Stimulated activated CD8-positive, alpha-beta memory T cell treated with anti-CD3 and anti-CD28 coated beads, Interleukin-15, amount 100 ng/mL, for 4 hours (primary cell): Measurements from ENCODE around the gene ROS1.

ENCODE experiments used
- DNase-seq, 2 donors: peaks; one replicate each; pipeline ENCODE4 v3.0.0-alpha.2; 2020; ENCODE audit warnings: low read depth in 2 of 2

The ROS1 gene

DNA sequence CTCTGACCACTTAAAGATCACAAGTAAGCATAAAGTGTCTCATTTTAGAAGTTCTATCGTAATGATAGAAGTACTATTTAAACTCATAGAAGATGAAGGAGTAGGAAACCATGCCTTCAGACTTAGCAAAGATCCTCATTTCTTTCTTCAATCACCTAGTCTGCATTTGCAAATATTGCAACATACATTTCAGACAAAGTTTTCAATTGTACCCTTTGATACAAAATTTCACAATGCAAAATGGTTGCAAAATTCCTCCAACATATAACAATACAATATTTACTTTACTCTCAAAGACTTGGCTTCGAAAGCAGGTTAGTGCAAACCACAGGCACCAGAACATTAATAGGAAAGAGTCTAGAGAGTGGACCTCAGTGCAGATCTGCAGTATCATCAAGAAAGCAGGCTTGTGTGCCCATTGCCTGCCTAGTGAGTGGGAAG lies 16.1 kb upstream of the ROS1 start:
- DNase-seq = no peak

DNA sequence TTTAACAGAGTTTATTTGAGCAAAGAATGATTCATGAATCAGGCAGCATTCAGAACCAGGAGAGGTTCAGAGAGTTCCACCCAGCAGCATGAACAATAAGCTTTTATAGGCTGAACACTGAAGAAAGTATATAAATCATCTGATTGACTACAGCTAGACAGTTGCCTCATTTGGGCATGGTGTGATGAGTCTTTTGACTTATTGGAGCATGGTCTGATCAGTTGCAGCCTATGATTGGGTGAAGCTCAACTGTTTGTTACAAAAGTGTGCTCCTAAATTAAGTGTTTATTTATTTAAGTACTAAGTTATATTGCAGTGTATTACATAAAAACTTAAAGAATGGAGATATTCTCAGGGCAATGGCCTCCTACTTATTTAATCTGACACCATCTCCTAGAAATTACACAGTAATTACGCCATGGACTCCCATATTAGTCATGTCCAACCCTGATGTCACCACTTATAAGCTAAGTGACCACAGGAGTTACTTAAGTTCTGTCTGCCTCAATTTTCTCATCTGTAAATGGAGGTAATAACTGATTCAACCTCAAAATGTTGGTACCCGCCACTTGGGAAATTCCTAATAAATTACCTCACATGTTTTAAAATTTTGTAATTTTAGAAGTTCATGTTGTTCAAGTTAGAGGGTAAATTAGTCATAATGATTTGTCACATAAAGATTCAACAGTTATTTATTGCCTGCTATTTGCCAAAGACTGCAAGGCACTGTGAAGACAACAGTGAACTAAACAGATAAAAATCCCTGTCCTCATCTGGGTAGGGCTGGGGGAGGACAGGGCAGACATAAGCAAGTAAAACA lies 15.2 kb upstream of the ROS1 start:
- no peak for DNase-seq

DNA sequence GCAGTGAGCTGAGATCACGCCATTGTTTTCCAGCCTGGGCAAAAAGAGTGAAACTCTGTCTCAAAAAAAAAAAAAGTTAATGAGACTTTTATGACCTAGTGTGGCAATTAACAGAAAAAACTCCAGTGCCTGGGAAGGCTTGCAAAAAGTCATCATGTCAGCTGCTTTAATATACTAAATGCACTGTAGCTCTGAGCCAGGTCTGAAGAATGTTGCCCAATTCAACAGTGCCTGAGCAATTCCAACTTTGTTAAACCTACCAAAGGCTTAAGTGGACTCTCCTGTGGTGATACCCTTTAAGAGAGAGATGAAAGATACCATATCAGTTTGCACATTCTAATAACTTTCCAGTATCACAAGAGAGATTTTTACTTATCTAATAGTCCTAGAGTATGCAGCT lies 6.5 kb upstream of the ROS1 start:
- DNase-seq = no peak

DNA sequence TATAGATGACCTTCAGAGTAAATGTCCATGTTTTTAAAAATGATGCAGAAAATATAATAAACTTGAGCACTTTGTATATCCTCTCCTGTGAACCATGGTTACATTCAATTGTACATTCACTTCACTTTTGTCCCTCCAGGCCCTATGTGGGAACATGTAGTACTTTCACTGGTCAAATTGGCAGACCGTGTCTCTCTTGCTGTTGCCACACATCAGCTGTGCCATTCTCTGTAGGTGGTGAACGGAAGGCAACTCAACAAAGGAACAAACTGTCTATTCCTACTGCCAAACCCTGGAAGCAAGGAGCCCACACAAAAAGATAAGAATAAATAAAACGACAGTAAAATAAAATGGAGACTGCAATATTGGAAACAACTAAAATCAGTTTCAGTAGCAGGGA lies 2.0 kb downstream of the ROS1 start:
- no peak for DNase-seq

DNA sequence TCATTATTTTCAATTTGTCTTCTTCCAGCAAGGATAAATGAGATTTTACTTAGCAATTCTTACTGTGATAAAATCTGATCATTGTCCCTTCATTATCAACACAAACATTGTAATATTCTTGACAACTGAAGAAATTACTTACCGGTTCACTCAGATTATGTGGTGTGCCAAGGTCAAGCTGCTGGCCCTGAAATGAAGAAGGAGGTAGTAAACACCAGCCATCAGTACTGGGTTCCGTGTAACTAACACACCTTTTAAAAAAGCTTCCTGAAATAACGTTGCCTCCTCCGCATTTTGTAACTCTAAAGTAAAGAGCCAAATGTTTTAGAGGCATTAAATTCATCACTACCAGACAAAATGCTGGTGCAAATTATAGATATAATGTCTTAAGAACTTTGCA lies 7.4 kb downstream of the ROS1 start:
- no peak for DNase-seq

DNA sequence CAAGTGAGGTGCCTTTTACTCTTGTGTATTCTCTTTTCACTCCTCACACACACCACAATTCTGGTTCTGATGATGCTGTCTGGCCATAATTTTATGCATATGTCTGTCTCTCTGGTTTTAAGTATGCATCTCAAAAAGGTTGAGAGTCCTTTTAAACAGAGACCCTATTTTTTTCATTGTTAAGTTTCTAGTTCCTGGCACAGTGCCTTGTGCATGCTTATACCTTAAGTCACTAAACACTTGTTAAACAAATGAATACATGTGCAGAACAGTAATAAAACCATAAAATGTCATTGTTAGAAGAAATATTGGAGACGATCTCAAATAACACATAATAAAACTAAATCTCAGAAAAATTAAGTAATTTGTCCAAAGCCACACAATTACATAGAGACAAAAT lies 7.9 kb downstream of the ROS1 start:
- DNase-seq = no peak

DNA sequence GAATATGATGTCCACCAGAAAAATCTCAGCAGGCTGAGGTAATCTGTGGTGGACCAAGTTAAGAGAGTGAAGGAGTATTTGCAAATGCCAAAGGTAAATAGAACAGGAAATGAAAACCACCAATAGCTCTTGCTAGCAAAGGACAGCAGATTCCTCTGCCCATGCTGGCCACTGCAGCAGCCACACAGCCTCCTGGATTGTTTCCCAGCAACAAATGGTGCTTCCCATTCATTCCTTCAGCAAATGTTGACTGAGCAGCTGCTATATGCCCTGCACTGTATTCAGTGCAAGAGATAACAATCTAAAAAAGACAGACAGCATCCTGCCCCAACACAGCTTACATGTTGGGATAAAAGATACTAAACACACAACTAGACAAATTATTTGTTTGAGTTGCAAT lies 11.0 kb downstream of the ROS1 start:
- DNase-seq = no peak

DNA sequence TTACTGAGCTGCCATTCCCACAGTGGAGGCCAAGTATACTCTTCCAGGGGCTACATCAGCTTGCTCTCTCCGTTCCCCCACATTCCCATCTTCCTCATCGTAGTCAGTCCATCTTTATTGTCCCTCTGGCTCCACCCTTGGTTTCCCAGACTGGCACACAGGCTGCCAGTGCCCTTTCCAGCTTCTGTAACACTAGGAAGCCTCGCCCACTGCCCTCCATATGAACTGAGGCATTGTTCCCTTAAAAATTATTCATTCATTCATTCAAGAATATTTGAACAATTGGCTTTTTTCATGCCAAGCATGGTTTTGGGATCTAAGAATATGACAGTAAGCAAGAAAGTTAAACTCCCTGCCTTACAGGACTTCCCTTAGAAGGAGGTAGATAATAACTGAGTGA lies 14.3 kb downstream of the ROS1 start:
- no peak for DNase-seq

DNA sequence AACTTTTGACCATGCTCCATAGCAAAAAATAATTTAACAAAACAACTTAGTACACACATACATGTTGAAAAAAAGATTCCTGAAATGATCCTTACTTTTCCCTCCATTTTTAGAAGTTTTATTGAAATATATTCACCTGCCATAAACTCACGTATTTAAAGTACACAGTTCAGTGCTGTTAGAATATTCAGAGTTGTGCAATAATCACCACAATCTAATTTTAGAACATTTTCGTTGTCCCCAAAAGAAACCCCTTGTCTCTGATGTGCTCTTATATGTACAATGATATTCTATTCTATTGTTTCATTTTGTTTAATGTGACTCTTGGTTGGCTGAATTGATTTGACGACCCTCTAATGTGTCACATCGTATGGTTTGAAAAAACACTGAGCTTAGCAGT lies 15.9 kb downstream of the ROS1 start:
- no peak for DNase-seq

DNA sequence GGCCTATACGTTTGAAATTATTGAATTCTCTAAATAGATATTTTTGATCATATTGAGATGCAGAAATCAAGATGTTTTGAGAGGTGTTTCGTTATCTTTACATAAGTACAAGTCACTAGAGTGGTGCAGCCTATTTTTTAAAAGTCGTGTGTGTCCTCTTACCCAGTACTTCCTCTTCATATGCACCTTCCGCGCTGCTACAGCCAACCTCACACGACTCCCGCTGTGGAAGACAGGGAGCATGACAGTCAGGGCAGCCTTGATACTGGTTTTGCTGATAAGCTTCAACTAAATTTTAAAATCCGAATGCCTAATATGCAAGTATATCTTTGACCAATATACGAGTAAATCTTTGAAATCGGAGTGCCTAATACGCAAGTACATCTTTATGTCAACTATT lies 16.3 kb downstream of the ROS1 start:
- DNase-seq = no peak

DNA sequence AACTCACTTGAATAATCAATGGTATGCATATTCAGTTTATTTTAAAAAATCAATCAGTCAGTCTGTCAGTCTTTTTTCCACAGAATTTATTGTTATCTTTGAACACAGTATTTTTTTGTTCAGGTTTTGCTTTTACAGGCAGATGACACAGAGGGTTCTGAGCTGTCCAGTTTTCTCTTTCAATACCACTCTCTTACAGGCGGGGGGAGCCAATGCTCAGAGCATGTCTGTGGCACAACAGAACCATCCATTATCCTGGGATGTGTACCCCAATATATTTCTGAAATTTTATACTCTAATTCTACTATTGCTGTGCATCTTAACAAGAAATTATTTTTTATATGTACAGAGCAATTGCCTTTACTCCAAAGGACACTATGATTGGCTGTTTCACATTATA lies 21.2 kb downstream of the ROS1 start:
- no peak for DNase-seq

DNA sequence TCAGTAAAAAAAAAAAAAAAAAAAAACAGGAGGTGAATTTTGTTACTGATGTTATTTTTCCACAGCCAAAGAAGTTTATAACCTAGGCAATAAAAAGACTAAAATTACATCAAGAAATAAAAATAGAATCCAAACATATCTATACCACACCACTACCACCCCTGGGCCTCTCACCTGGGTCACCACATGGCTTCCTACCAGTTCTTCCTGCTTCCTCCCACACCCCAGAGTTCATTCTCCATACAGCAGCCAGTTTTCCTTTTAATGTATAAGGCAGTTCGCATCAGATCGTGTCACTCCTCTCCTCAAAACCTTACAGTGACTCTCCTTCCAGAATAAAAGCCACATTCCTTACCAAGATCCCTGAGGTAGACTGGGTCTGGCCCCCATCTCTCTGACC lies 23.9 kb downstream of the ROS1 start:
- DNase-seq = no peak

DNA sequence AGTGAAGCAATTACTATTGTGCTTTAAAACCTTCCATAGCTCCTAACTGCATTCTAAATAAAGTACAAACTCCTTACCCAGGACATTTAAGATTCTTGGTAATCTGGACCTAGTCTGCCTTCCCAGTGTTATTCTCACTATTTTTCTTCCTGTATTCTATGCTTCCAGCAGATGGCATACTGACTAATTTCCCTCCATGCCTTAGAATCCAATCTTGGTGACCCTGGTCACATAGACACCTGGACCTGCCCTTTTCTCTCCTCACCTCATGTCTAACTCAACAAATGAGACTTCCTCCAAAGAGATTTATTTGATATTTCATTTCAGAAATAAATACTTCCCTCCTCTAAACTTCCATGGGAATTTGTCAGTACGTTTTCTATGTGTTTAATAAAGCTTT lies 25.8 kb downstream of the ROS1 start:
- DNase-seq = no peak

DNA sequence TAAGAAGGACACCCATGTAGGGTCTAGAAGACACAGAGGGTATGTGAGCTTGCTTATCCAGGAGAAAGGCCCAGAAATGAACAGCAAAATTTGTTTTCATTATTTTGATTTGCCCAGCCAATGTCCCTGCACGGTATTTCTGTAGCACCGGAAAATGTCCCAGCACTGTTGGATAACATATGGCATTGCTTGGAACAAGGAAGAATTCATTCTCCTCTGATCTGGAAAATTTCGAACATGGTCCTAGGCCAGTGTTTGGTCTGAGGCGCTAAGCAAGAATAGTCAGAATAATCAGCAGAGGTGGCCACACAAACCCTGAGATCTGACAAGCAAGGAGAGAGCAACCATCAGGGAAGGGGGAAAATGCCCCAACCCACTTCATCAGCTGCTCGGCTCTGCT lies 26.6 kb downstream of the ROS1 start:
- DNase-seq = no peak

DNA sequence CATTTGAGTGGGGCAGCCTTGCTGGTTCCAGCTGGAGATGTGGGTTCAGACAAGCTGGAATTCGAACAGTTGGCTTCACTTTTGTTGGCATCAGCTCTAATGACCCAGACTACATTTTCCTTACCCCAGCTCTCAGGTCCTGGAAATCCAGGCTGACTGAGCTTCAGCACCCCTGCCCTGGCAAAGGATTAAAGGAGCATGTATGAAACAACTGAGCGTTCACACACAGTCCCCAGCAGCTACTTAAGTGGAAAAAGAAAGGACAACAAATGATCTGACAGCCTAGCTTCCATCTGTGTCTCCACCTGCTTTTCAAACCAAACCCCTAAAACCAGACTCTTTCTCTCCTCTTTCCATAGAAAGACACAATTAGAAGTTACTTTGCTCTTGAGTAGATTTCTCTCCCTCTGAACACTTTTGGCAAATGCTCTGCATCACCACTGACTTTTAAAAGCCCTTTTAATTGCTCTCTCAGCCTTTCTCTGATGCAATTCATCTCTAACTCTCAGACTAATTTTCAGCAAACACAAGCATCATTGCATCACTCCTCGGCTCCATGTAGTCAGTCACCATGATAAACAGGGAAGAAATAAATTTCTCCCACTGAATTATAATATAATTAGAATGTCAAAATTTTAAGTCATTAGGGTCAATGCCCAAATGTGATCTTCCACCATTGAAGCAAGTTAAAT lies 28.1 kb downstream of the ROS1 start:
- DNase-seq = no peak

DNA sequence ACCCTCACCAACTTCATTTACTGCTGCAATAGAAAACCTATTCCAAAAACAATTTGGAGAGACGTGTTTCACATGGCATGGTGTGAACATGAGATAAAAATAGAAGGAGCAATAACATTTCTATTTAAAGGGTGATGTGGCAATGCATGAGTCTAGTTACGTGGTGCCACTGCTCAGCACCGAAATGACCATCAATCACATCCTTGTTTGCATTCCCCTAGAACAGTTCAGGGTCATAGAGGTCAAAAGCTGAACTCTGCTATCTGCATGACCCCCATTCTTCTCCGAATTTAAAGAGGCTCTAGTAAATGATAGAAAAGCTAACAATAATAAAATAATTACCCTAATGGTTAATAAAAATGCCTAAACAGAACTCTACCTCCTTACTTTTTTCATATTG lies 29.5 kb downstream of the ROS1 start:
- DNase-seq = no peak

DNA sequence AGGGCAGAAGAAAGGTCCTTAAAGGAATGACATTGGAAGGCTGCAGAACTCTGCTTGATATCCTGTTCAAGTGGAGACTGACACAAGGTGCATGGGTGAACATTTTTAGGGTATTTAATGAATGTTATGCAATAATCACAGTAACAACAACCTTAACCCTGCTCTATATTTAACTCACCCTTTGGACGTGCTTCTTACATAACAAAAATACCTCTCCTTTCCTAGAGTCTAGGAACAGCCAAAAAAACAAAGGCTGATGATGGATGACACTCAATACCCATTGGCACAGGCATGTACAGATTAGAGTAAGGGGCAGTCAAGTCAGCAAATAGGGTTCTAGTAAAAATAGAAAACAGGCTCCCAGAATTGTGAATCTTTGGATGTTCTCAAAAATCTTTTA lies 30.6 kb downstream of the ROS1 start:
- no peak for DNase-seq

DNA sequence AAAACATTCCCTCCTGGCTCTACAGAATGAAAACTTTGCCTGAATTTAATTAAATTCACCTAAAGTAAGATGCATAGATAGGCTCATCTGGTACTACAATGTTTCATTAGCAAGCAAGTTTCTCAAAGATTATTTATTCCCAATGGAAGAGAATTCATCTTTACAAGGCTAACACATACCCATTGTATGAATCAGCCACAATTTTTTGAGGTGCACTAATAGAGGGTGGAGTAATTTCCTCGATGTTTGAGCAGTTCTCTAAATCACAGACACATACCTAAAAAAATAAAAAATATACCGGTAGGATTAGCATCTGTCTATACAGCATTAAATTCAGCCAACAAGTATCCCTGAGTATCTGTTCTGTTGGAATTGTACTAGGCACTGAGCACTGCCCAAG lies 32.7 kb downstream of the ROS1 start:
- DNase-seq = no peak

DNA sequence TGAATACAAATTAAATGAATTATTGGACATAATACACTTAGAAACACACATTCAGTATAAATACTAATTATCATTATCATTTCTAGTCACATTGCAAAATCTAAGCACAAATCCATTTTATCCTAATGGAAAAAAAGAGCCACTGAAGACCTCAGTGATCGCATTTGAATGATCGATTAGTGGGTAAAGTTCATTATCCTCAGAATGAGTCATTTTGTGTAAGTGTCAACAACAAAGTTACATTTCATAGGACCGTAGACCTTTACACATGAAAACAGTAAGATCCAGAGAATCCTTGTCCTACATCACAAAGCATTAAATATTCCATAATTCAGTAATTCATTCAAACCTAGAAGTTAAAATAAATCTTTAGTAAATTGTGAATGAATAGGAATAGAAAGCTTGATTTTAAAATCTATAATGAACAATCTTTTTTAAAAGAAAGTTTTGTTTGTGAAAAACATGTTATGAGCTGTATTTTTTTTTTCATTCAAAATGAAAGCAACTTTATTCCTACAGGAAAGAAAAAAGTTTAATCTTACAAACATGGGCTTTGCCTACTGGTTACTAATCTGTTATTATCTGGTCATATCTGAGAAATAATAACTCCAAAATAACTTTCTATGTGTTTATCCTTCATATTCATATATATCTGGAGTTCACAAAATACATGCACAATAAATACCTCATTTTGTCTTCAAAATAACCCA lies 33.7 kb downstream of the ROS1 start:
- no peak for DNase-seq

DNA sequence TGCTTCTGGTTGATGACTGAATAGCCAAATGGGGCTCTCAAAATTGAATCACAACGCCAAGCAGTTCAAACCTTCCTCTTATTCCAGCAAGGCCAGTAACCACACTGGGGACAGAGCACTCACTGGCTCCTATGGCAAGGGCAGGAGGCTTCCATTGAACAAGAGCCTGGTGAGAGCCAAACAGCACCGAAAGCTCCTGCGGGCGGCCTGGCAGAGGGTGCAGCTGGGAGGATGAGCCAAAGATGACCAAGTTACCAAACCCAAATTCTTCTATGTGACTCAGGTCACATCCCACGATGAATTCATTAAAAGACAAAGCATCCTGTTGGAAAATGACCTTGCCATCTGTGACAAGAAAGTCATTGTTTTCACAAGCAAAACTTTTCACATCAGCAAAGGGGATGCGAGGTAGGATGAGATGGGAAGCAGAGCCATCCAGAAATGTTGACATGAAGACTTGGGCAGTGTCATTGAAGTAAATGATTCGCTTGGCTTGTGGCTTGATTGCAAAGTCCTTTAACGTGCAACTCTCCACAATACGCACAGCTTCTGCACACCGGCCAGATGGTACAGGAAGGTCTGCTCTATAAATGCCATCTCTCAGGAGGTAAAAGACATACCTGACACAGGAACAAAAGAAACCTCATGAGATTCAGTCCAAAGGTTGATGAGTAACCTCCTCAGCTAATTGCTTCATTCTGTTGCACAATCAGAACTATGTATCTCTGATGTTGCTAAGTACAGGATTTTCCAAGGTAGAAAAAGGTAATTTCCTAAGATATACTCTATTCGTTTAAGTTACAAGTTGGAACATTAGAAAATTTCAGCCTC lies 36.3 kb downstream of the ROS1 start:
- no peak for DNase-seq

DNA sequence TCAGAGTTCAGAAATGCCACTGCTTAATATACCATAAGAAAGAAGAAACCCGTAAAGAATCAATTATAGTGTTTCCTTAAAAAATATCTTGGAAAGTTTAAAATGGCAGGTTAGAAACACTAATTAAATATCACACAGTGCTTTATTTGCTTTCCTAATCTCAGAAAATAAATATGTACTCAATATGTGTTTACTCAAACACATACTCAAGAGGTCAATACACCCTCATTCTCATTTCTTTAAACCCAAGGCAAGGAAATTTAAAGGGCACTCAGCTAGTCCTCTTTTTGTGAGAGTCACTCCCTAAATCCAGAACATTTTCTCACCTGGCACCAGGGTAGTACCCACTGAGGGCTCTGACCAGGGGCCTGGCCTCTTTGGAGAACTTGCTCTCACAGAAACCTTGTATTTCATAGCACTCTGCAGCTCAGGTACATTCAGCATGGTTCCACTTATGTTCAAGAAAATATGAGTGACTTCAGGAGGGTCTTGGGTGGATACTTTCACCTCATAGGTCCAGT lies 38.2 kb downstream of the ROS1 start:
- no peak for DNase-seq

DNA sequence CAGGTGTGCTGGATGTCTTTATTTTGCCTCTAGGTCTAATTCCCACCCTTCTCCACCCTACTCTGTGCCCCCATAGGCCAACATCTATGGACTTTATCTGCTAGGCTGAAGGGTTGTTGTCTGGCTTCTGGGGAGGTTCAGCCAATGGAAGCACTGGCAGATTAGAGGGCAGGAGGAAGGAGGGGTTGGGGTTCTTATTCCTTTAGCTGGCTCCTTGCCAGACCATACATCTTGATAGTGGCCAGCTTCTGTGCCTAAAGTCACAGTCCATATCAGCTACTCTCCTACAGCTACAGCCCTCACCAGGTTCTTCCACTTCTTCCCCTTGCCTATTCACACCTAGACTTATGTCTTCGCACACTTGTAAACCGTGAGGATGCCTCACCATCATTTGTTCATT lies 41.1 kb downstream of the ROS1 start:
- no peak for DNase-seq
